NK-92 (cell line): Measurements from ENCODE around the gene NEK9.
"Not testable (repeated sequence)": the region's sequence is repeated elsewhere in the genome, so short reads cannot be mapped to it uniquely, and the experiment has no call there.

Source experiments
- DNase-seq: peaks from one replicate; lab custom pipeline; 2025; ENCODE audit not compliant: unreplicated experiment; lab: John Stamatoyannopoulos, UW

The NEK9 gene

GRCh38 chr14:75144944-75145343 is 18.1 kb upstream of the NEK9 start:
- DNase-seq, result no peak

- no peak for DNase-seq
These were observed 17.1 kb upstream of the NEK9 start for GRCh38 chr14:75143761-75144527.

- DNase-seq, result no peak
These were observed 15.6 kb upstream of the NEK9 start for GRCh38 chr14:75142494-75142893.

- no peak for DNase-seq
These were observed 15.1 kb upstream of the NEK9 start for GRCh38 chr14:75141967-75142366.

- DNase-seq, result no peak
These were observed 14.2 kb upstream of the NEK9 start for GRCh38 chr14:75141062-75141461.

- no peak for DNase-seq
These were observed 13.8 kb upstream of the NEK9 start for GRCh38 chr14:75140620-75141019.

- no peak for DNase-seq
These were observed 12.3 kb upstream of the NEK9 start for GRCh38 chr14:75139185-75139584.

- DNase-seq, result no peak
These were observed 11.6 kb upstream of the NEK9 start for GRCh38 chr14:75138492-75138891.

- DNase-seq, result no peak
These were observed 7.8 kb upstream of the NEK9 start for GRCh38 chr14:75134644-75135043.

- DNase-seq, result no peak
These were observed 6.7 kb upstream of the NEK9 start for GRCh38 chr14:75133597-75133996.

- DNase-seq, result no peak
These were observed 5.7 kb upstream of the NEK9 start for GRCh38 chr14:75132382-75133086.

GRCh38 chr14:75128596-75128990 is 1.7 kb upstream of the NEK9 start:
- no peak for DNase-seq

- no peak for DNase-seq
These were observed 1.2 kb upstream of the NEK9 start for GRCh38 chr14:75127903-75128595.

GRCh38 chr14:75127474-75127820 is 599 bp upstream of the NEK9 start:
- DNase-seq, result not testable (repeated sequence)

GRCh38 chr14:75126121-75126544 is 715 bp downstream of the NEK9 start:
- no peak for DNase-seq

- DNase-seq, result no peak
These were observed 1.2 kb downstream of the NEK9 start for GRCh38 chr14:75125617-75126016.

- DNase-seq, result no peak
These were observed 2.9 kb downstream of the NEK9 start for GRCh38 chr14:75123991-75124390.

GRCh38 chr14:75121552-75121951 is 5.3 kb downstream of the NEK9 start:
- DNase-seq, result no peak

- DNase-seq, result no peak
These were observed 6.1 kb downstream of the NEK9 start for GRCh38 chr14:75120541-75121291.

- DNase-seq, result no peak
These were observed 7.8 kb downstream of the NEK9 start for GRCh38 chr14:75119056-75119455.

GRCh38 chr14:75113932-75114539 is 12.8 kb downstream of the NEK9 start:
- DNase-seq, result no peak
